Measurements from ENCODE around the gene SPECC1.

DNA sequence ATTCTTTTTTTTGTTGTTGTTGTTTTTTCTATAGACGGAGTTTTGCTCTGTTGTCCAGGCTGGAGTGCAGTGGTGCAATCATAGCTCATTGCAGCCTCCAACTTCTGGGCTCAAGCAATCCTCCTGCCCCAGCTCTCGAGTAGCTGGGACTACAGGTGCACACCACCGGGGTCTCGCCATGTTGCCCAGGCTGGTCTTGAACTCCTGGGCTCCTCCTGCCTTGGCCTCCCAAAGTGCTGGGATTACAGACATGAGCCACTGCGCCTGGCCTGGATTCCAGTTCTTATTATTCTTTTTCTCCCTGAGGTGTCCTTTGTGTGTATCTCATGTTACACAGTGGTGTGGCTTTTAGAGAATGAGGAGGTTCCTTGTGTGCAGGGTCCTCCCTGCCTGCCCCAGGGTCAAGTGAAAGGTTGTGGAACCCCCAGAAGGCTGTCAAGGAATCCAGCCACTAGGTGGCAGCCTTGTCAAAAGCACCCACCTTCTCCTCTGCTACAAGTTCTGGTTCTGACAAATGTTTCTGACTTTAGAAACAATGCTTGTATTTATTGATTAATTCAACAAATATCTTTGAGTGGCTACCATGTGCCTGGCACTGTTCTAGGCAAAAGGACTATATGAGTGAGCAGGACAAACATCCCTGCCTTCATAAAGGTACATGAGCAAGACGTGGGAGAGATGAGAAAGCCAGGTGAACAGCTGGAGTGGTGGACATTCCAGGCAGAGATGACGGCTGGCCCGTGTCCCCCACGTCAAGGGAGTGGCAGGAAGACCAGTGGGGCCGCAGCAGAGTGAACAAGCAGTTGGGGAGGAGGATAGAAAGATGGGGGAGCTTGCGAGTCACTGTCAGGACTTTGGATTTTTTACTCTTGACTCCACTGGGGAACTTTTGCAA, 112.4 kb downstream of the SPECC1 start:
- TF ChIP-seq CTCF (IDR thresholded peaks at IDR 0.05) = peak; percentile 98
- no peak for TF ChIP-seq EZH2 (IDR thresholded peaks at IDR 0.05)
- TF ChIP-seq EZH2phosphoT487 (IDR thresholded peaks at IDR 0.05) = no peak
